Tibial artery (tissue), 4 donors: ENCODE measurements around the gene ITGA2.
A peak's percentile ranks its signal among the peaks of the same experiment; 100 is the strongest.

Experiments used
- DNase-seq, 2 donors: peaks; one replicate each; pipeline ENCODE4 v3.0.0-alpha.2; 2019
- H3K27ac ChIP-seq, 2 donors: fragments of 200-600 bp; sonication (generic) in 1 of 2; 1 replicate in 1 of 2; 2 replicates in 1 of 2; pipeline ENCODE4 v1.5.1; 2018 to 2019; ENCODE audit warnings: mild to moderate bottlenecking in 1 of 2
- H3K27me3 ChIP-seq, 2 donors: fragments of 200-600 bp; sonication (generic) in 1 of 2; one replicate each; pipeline versions ENCODE4 v1.5.1 to v1.6.0; 2016 to 2019
- H3K36me3 ChIP-seq, 3 donors: fragments of 200-600 bp; sonication (generic) in 2 of 3; one replicate each; pipeline ENCODE4 v1.5.1; 2016 to 2019; ENCODE audit warnings: mild to moderate bottlenecking in 2 of 3
- H3K4me1 ChIP-seq, 4 donors: fragments of 200-600 bp; sonication (generic) in 2 of 4; 1 replicate in 3 of 4; 2 replicates in 1 of 4; pipeline ENCODE4 v1.5.1; 2016 to 2019
- H3K4me3 ChIP-seq, 2 donors: fragments of 200-600 bp; sonication (generic) in 1 of 2; 1 replicate in 1 of 2; 2 replicates in 1 of 2; pipeline ENCODE4 v1.5.1; 2018 to 2019; ENCODE audit warnings: mild to moderate bottlenecking in 2 of 2
- H3K9me3 ChIP-seq, 3 donors: fragments of 200-600 bp; sonication (generic) in 1 of 3; one replicate each; pipeline ENCODE4 v1.5.1; 2016 to 2019
- CTCF ChIP-seq, 2 experiments: fragments of 200-600 bp in 1 of 2; fragments of 450-650 bp in 1 of 2; IDR thresholded peaks; one replicate each; pipeline ENCODE4 v1.5.1; 2017 to 2019; ENCODE audit warnings: antibody characterized with exemption in 2 of 2, mild to moderate bottlenecking in 1 of 2, moderate library complexity in 1 of 2
- intact Hi-C: fragments of 100-400 bp; cut with DNase I; formaldehyde crosslinking; loops from one replicate; pipeline ENCODE4 v1.15.0; 2023; ENCODE audit warnings: low total_unique reads

The ITGA2 gene

GRCh38 chr5:52989025-52989780 is at the start of gene ITGA2:
ITGA2 (plus strand) TSS chr5:52989352; CDS start chr5:52989469, 117 bp downstream.
- peak; percentile 28 to 67 for DNase-seq
- no peak for TF ChIP-seq CTCF (IDR thresholded peaks at IDR 0.05)
- H3K4me1 ChIP-seq: peaks cover 0 to 19% (median 7%) of the 10 kb centered on the region in 4 donors
- intact Hi-C loops: no loop called here
- H3K9me3 ChIP-seq: no peaks in the 10 kb centered on the region
- H3K4me3 ChIP-seq: peak within 1 kb of the TSS; percentile 61 to 77
- no peaks in the 10 kb centered on the region for H3K36me3 ChIP-seq
- H3K27me3 ChIP-seq: no peaks in the 10 kb centered on the region
- H3K27ac ChIP-seq: peak within 1 kb of the TSS; percentile 69 to 74

- TF ChIP-seq CTCF (IDR thresholded peaks at IDR 0.05): no peak
- peaks cover 34 to 42% (median 42%) of the 10 kb centered on the region in 3 donors for H3K36me3 ChIP-seq
Observed at GRCh38 chr5:52943285-52943684, 45.9 kb upstream of the ITGA2 start.

GRCh38 chr5:52943808-52944207 is 45.3 kb upstream of the ITGA2 start:
- Histone ChIP-seq H3K27ac (peak overlapping the region in 1 of 2 donors; percentile 50), H3K9me3 (no peaks in the 10 kb centered on the region), H3K4me3 (no peak overlapping the region), H3K36me3 (peaks cover 30 to 38% (median 37%) of the 10 kb centered on the region in 3 donors), H3K4me1 (peaks cover 0 to 42% (median 0%) of the 10 kb centered on the region in 4 donors), H3K27me3 (no peaks in the 10 kb centered on the region)
- intact Hi-C loops: no loop called here
- no peak for TF ChIP-seq CTCF (IDR thresholded peaks at IDR 0.05)
- no peak for DNase-seq

More at GRCh38 chr5:52943285-52943684, 45.9 kb upstream of the ITGA2 start:
- Histone ChIP-seq H3K4me3 (no peak overlapping the region), H3K4me1 (peaks cover 0 to 40% (median 0%) of the 10 kb centered on the region in 4 donors), H3K27me3 (no peaks in the 10 kb centered on the region), H3K9me3 (no peaks in the 10 kb centered on the region), H3K27ac (peak overlapping the region in 1 of 2 donors; percentile 50)
- intact Hi-C loops: no loop called here
- DNase-seq: no peak

GRCh38 chr5:52945040-52945439 is 44.1 kb upstream of the ITGA2 start:
- Histone ChIP-seq H3K9me3 (no peaks in the 10 kb centered on the region), H3K4me1 (peaks cover 0 to 42% (median 0%) of the 10 kb centered on the region in 4 donors), H3K4me3 (peak overlapping the region; percentile 23 to 26), H3K27me3 (no peaks in the 10 kb centered on the region), H3K36me3 (peaks cover 18 to 25% (median 25%) of the 10 kb centered on the region in 3 donors), H3K27ac (peak overlapping the region in 1 of 2 donors; percentile 50)
- no peak for DNase-seq
- TF ChIP-seq CTCF (IDR thresholded peaks at IDR 0.05): no peak
- intact Hi-C loops: loop anchor here (5.0 kb wide), 1 partner anchor 152 kb away; no protein-coding TSS in a partner anchor

GRCh38 chr5:52947208-52947607 is 41.9 kb upstream of the ITGA2 start:
- intact Hi-C loops: loop anchor here (5.0 kb wide), 1 partner anchor 150 kb away; no protein-coding TSS in a partner anchor
- H3K36me3 ChIP-seq: peaks cover 9 to 13% (median 11%) of the 10 kb centered on the region in 3 donors
- DNase-seq: no peak
- H3K4me3 ChIP-seq: no peak overlapping the region
- H3K27me3 ChIP-seq: no peaks in the 10 kb centered on the region
- H3K4me1 ChIP-seq: peaks cover 0 to 42% (median 0%) of the 10 kb centered on the region in 4 donors
- no peaks in the 10 kb centered on the region for H3K9me3 ChIP-seq
- TF ChIP-seq CTCF (IDR thresholded peaks at IDR 0.05): no peak
- peak overlapping the region in 1 of 2 donors; percentile 23 for H3K27ac ChIP-seq
